ENCODE data around the gene LRRC61.

The LRRC61 gene

GRCh38 chr7:150332852-150333635 lies 9.9 kb downstream of the LRRC61 start:
- DNase-seq: no peak

- DNase-seq: no peak
These were observed 10.5 kb downstream of the LRRC61 start for GRCh38 chr7:150333659-150334058.

GRCh38 chr7:150334108-150334507 lies 11.0 kb downstream of the LRRC61 start:
- DNase-seq: no peak

GRCh38 chr7:150335108-150335773 lies 12.1 kb downstream of the LRRC61 start:
- DNase-seq: no peak

GRCh38 chr7:150335774-150336112 lies 12.6 kb downstream of the LRRC61 start:
- no peak for DNase-seq

GRCh38 chr7:150336746-150337145 lies 13.6 kb downstream of the LRRC61 start:
- no peak for DNase-seq

GRCh38 chr7:150337179-150337578 lies 14.0 kb downstream of the LRRC61 start:
- DNase-seq: no peak

DNA sequence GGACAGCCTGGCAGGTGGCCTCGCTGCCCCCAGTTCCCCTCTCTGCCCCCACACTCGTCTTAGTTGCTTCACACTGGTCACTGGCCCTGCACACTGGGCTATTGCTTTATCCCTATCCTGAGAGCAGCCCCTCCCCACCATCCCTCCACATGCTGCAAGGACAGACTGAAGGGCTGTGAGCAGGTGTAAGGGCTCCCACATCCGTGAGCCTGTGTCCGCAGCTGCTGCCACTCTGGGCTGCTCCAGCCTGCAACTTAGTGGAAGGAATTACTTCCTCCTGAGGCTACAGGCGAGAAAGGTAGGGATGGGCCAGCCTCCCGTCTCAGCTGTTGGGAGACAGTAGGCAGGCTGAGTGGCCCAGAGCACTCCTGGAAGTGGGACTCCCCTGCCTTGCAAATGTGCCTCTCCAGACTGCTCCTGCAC lies 14.5 kb downstream of the LRRC61 start:
- DNase-seq: no peak

- no peak for DNase-seq
These were observed 15.1 kb downstream of the LRRC61 start for GRCh38 chr7:150338166-150338829.

DNA sequence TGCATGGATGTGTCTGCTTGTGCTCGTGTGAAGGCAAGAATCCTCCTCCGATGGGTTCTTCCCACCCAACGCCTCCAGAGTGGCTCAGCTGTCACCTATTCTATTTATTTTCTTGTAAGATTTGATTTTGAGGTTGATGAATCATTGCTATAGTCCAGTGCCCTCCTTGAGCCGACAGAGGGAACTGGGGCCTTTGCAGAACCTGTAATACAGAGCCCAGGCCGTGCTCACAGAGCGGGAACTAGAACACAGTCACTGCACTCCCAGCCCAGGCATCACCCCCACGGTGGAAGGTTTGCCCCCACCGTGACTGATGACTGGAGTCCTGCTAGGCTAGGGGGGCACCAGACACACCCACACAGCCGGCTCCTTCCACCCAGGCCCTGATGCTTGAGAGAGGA lies 16.3 kb downstream of the LRRC61 start:
- no peak for DNase-seq

- no peak for DNase-seq
These were observed 17.0 kb downstream of the LRRC61 start for GRCh38 chr7:150340024-150340749.

GRCh38 chr7:150340875-150341262 lies 17.7 kb downstream of the LRRC61 start:
- DNase-seq: no peak

GRCh38 chr7:150341263-150342120 lies 18.3 kb downstream of the LRRC61 start, which contains the start of gene RARRES2:
RARRES2 (minus strand) TSS chr7:150341629; CDS start chr7:150340609, 1,020 bp downstream.
- no peak for DNase-seq

GRCh38 chr7:150342121-150342408 lies 18.9 kb downstream of the LRRC61 start:
- DNase-seq: no peak

- no peak for DNase-seq
These were observed 20.1 kb downstream of the LRRC61 start for GRCh38 chr7:150343225-150343624.

DNA sequence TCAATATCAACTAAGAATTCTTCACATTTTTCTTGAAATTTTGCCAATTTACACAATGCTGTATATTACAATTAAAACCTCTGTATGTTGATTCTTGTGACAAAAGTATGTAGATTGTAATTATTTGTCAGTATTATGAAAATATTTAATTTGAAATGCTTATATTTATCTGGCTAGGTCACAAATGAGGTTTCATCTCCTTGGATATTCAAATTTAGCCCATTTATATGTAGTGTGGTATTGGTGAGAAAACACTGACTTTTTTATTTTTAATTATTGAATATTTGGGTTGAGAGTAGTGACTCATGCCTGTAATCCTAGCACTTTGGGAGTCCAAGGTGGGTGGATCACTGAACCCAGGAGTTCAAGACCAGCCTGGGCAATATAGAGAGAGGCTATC lies 21.1 kb downstream of the LRRC61 start:
- no peak for DNase-seq

DNA sequence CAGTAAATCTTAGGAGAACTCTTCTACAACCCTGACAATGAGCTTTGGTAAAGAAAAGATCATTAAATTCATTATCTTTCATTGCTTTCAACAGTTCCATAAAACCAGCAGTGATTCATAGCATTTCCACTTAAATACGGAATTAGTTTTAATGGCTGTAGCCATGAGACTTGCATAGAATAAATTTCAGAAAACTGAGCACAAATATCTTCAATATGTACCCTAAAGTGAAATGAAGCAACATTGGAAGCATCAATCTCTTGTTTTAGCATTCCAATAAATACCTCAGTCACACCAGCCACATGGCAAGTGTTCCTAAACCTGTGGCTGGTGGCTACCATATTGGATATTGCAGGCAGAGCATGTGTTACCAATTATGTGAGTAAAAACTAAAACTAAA lies 21.9 kb downstream of the LRRC61 start:
- DNase-seq: no peak

GRCh38 chr7:150346922-150347321 lies 23.8 kb downstream of the LRRC61 start:
- DNase-seq: no peak

DNA sequence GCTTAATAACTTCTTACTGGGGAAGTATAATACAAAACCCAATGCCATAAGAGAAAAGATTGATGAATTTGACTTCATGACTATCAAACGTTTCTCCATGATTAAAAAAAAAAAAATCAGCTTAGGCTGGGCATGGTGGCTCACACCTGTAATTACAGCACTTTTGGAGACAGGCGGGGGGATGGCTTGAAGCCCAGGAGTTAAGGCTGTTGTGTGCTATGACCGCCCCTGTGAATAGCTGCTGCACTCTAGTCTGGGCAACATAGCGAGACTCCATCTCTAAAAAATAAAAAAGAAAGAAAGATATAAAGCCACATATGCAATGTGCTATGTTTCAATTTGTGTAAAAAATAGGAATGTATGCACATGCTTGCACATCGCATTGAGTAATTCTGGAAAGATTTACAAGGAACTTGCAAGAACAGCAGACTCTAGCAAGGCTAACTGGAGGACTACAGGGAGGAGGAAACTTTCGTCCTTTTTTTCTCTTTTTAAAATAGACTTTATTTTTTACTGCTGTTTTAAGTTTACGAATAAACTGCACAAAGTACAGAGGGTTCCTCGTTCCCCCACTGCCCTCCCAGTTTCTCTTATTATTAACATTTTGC lies 28.5 kb downstream of the LRRC61 start:
- no peak for DNase-seq

DNA sequence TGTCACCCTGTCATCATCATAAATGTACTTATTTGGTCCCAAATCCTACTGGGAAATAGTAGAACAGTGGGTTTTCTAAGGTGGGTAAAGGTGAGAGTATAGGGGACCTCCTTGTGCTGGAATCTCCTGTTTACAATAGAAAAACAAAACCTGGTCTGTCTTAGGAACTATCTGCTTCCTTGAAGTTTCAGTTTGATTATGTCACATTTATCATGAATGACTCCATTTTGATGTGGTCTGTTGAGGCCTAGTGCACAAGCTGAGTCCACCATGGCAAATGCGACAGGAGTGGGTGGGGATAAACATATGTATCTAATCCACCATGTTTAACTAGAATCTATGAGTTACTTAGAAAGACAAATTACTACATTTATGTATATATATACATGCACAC lies 32.5 kb downstream of the LRRC61 start:
- DNase-seq: no peak

GRCh38 chr7:150356265-150356897 lies 33.2 kb downstream of the LRRC61 start:
- DNase-seq: peak; percentile 24

DNA sequence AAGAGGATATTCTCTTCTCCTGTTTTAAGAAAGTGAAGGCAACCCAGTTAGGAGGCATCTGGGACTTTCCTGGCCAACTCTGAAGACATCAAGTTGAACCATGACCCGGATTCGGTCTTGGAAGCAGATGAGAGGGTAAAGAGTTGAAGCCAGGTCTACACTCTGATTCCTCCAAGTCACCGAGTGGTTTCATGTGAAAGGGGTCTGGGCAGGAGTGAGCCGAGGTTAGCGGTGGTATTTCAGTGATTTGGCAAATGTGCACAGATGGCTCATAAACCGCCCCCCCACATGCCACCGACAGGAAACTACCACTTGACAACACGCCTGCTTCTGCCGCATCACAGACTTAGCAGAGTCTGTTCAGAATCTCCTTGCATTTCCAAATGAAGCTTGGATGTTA lies 34.1 kb downstream of the LRRC61 start:
- peak; percentile 61 for DNase-seq
